ENCODE data around the gene KCNQ5. TPM values are rescaled to one million over a fixed set of nuclear protein-coding genes. Genes with fewer than 3 reads are reported as not detected.

Gene KCNQ5
- total and polyA plus RNA-seq, 10 of the 15 experiments (the other 5 are each of a cell fraction or from before 2014, with no cell fraction given), result 0.60 to 16.2 (median 3.2) TPM

DNA sequence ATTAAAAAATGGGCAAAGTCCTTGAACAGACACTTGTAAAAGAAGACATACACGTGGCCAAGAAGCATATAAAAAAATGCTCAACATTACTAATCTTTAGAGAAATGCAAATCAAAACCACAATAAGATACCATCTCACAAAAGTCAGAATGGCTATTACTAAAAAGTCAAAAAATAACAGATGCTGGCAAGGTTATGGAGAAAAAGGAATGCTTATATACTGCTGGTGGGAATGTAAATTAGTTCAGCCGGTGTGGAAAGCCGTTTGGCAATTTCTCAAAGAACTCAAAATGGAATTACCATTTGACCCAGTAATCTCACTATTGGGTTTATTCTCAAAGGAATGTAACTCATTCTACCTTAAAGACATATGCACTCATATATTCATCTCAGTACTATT, 436.9 kb downstream of the KCNQ5 start:
- in situ Hi-C loops (cut with MboI), result no loop called here
- 45% methylated on average over 3 of the region's 3 CpGs for WGBS (ENCODE audit: insufficient coverage, insufficient replicate concordance, low lambda C conversion rate, missing lambda C conversion rate)
- SMC1A ChIA-PET (ENCODE audit: uncharacterized antibody, unreplicated experiment), result no interaction called here

More for the DNA sequence above, 436.9 kb downstream of the KCNQ5 start:
- ATAC-seq, result no peak
- H3K4me3 ChIP-seq, result no peak overlapping the region
- no peak overlapping the region for H3K27ac ChIP-seq (ENCODE audit: control insufficient read depth, insufficient read depth)
- no peak overlapping the region for H3K4me2 ChIP-seq (ENCODE audit: control insufficient read depth, insufficient read depth)
- H3K27me3 ChIP-seq (replicated peaks in 1 of 2; ENCODE audit: control insufficient read depth in 2 of 2, insufficient read depth in 2 of 2, low read length in 1 of 2), result no peaks in the 10 kb centered on the region
- no peaks in the 10 kb centered on the region; a peak in 1 of 4 replicates for H3K36me3 ChIP-seq (ENCODE audit: control insufficient read depth in 2 of 2, insufficient read depth in 2 of 2, low read length in 1 of 2)
- H3K4me1 ChIP-seq (ENCODE audit: control insufficient read depth, insufficient read depth, low read length), result no peaks in the 10 kb centered on the region
- DNase-seq (ENCODE audit: low read depth, low spot score), result no peak
- H3K9me3 ChIP-seq (replicated peaks; ENCODE audit: control insufficient read depth, insufficient read depth, low read length), result no peaks in the 10 kb centered on the region; the same call in 2 of the 3 replicates
- no peak overlapping the region for H3K9ac ChIP-seq (ENCODE audit: control insufficient read depth, insufficient read depth, low read length)
- intact Hi-C loops (cut with micrococcal nuclease; ENCODE audit: unreplicated experiment), result no loop called here
- H2AFZ ChIP-seq (ENCODE audit: control insufficient read depth, low read depth, low read length), result no peak overlapping the region
- RAD21 ChIA-PET (ENCODE audit: unreplicated experiment), result no interaction called here
- no peak for FAIRE-seq
- no TSS peak for BruUV-seq (replicated peaks)
- POLR2A ChIA-PET, result no interaction called here
- H4K20me1 ChIP-seq (ENCODE audit: control insufficient read depth, insufficient read depth), result no peaks in the 10 kb centered on the region
- no peak for TF ChIP-seq KLF5 (IDR thresholded peaks at IDR 0.05; ENCODE audit: partially characterized antibody)
- TF ChIP-seq PAX5 (IDR thresholded peaks at IDR 0.05; ENCODE audit: borderline replicate concordance, low read depth, low read length), result no peak
- no peak for TF ChIP-seq RFX5 (IDR thresholded peaks at IDR 0.05; ENCODE audit: low read depth, low read length)
- TF ChIP-seq EZH2 (IDR thresholded peaks at IDR 0.05; ENCODE audit: borderline replicate concordance, control insufficient read depth, low read depth, low read length), result no peak
- no peak for TF ChIP-seq NFYB (IDR thresholded peaks at IDR 0.05; ENCODE audit: insufficient read depth, low read depth, low read length)
- TF ChIP-seq ZZZ3 (IDR thresholded peaks at IDR 0.05; ENCODE audit: control insufficient read depth, insufficient read length, low read depth), result no peak
- TF ChIP-seq, protein P1, sequence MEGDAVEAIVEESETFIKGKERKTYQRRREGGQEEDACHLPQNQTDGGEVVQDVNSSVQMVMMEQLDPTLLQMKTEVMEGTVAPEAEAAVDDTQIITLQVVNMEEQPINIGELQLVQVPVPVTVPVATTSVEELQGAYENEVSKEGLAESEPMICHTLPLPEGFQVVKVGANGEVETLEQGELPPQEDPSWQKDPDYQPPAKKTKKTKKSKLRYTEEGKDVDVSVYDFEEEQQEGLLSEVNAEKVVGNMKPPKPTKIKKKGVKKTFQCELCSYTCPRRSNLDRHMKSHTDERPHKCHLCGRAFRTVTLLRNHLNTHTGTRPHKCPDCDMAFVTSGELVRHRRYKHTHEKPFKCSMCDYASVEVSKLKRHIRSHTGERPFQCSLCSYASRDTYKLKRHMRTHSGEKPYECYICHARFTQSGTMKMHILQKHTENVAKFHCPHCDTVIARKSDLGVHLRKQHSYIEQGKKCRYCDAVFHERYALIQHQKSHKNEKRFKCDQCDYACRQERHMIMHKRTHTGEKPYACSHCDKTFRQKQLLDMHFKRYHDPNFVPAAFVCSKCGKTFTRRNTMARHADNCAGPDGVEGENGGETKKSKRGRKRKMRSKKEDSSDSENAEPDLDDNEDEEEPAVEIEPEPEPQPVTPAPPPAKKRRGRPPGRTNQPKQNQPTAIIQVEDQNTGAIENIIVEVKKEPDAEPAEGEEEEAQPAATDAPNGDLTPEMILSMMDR (IDR thresholded peaks at IDR 0.05 in 2 of 3, conservative IDR thresholded peaks at IDR 0.05 in 1 of 3; ENCODE audit: control insufficient read depth in 2 of 3, extremely low read depth in 1 of 3, insufficient read depth in 1 of 3, low read depth in 3 of 3, low read length in 3 of 3), result no peak
- TF ChIP-seq, protein P2, sequence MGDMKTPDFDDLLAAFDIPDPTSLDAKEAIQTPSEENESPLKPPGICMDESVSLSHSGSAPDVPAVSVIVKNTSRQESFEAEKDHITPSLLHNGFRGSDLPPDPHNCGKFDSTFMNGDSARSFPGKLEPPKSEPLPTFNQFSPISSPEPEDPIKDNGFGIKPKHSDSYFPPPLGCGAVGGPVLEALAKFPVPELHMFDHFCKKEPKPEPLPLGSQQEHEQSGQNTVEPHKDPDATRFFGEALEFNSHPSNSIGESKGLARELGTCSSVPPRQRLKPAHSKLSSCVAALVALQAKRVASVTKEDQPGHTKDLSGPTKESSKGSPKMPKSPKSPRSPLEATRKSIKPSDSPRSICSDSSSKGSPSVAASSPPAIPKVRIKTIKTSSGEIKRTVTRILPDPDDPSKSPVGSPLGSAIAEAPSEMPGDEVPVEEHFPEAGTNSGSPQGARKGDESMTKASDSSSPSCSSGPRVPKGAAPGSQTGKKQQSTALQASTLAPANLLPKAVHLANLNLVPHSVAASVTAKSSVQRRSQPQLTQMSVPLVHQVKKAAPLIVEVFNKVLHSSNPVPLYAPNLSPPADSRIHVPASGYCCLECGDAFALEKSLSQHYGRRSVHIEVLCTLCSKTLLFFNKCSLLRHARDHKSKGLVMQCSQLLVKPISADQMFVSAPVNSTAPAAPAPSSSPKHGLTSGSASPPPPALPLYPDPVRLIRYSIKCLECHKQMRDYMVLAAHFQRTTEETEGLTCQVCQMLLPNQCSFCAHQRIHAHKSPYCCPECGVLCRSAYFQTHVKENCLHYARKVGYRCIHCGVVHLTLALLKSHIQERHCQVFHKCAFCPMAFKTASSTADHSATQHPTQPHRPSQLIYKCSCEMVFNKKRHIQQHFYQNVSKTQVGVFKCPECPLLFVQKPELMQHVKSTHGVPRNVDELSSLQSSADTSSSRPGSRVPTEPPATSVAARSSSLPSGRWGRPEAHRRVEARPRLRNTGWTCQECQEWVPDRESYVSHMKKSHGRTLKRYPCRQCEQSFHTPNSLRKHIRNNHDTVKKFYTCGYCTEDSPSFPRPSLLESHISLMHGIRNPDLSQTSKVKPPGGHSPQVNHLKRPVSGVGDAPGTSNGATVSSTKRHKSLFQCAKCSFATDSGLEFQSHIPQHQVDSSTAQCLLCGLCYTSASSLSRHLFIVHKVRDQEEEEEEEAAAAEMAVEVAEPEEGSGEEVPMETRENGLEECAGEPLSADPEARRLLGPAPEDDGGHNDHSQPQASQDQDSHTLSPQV (IDR thresholded peaks at IDR 0.05), result no peak
- no peak for TF ChIP-seq CHD4 (IDR thresholded peaks at IDR 0.05)
- TF ChIP-seq BCL3 (IDR thresholded peaks at IDR 0.05; ENCODE audit: borderline replicate concordance, insufficient read depth, low read depth, low read length, poor library complexity, severe bottlenecking), result no peak
- no peak for TF ChIP-seq ZBTB33 (IDR thresholded peaks at IDR 0.05)
- TF ChIP-seq ZNF622 (IDR thresholded peaks at IDR 0.05), result no peak
- TF ChIP-seq GATAD2B (conservative IDR thresholded peaks at IDR 0.05; ENCODE audit: low read depth), result no peak
- no peaks in the 10 kb centered on the region for H3K79me2 ChIP-seq (ENCODE audit: control insufficient read depth, insufficient read depth, low read length)
- CTCF ChIA-PET, result no interaction called here

Measured in GM12878 (cell line).